GM19395 (cell line): ENCODE measurements around the gene PGC.

Experiments
- ATAC-seq: cut with Tn5 transposase; IDR thresholded peaks from one replicate; pipeline ENCODE4 v1.9.1; 2021; ENCODE audit warnings: mild to moderate bottlenecking, moderate library complexity; ENCODE audit not compliant: unreplicated experiment

Gene PGC

DNA sequence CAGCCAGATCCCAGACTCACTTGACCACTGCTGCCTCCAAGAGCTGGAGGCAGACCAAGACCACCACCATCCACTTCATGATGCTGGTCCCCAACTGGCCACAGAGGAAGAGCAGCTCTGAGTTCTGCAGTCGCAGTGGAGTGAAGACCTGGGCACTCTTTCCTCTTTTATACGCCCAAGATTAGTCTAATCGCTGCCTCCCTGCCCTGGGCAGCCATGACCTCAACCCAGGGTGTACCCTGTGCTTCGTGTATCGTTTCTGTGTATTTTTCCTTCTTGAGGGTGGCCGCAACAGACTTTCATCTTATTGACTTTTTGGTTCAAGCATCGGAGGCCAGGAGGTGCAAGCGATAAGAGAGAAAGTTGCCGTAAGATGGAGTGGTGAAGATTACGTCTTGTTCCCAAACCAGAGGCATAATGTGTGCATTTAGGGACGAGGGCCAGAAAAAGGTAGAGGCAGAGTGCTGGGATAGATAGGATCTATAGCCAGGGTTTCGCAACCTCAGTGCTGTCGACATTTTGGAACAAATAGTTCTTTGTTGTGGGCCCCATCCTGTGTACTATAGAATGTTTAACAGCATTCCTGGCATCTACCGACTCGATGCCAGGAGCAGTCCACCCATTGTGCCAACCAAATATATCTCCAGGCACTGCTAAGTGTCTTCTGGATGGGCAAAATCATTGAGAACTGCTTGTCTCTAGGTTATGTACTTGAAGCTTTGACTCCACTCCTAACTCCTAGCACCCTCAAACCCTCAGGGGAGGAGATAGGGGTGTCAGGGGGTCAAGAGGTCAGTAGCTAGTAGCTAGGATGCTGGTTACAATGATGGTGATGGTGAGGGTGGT, at the start of gene PGC:
Gene PGC, minus strand, starts transcription at position 142 of the 846 bp plus-strand sequence. Its CDS starts 63 bp downstream, at position 79.
- ATAC-seq = no peak

DNA sequence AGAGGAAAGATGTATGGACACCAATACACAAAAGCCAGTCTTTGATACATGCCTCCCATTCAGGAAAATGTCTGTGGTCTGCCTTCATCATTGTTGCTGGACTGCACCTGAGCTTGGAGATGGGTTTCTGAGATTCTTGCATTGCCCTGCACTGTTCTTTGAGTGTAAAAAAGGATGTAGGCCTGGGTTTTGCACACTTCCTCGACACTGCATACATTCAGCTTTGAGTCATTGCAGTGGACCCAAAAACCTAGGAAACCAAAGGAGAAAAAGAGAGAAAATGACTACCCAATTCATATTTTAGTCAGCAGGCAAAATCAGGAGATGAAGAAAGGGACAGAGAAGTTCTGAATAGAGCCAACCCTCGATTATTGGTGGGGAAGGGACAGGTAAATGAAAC, 49.3 kb upstream of the PGC start:
- ATAC-seq = no peak

DNA sequence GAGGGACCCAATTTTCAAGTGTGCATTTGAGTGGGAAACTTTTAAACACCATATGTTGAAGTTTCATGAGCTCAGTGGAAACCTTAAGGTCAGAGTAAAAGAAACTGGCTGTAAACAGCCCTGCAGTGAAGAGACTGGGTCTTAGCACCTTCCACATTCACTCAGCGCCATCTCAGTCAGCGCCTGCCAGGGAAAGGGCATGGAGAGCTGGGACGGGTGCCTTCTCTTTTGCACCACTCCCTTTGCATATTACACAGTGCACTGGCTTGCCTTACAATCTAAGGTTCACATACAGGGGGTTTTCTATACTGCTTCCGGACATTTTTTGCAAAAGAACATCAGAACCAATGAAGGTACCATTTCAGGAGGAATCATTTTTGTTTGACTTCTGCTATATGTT, 44.8 kb upstream of the PGC start:
- ATAC-seq = no peak

DNA sequence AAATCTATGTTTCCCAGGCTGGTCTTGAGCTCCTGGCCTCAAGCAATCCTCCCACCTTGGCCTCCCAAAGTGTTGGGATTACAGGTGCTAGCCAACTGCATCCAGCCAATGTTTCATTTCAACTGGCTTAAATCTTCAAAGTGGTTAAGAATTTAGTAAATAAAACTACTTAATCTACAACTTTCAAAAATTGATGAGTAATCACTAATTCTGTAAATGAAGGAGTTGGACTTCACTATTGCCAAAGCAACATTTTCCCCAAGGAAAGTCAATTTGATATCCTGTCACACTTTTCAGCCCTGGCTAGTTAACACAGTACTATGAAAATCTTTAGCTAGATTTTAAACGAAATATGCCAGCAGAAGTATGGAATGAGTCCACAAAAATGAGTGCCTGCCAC, 44.1 kb upstream of the PGC start:
- ATAC-seq = no peak

DNA sequence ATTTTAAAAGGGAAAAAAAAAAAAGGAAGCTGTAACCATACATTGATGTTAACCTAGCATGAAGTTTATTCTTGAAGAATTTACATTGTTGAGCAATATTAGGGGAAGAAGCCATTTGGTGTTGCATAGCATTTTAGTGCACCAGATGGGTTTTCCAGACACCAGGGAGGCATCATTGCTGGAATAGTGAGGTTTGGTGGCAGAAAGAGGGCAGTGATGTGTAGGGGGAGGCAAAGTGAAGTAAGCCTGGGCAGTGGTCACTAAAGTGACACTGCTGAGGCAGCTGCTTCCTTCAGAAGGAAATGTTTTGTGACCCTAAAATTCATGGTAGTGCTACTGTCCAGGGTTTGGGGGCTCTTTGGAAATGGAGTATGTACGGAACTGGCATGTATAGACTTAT, 42.8 kb upstream of the PGC start:
- no peak for ATAC-seq

DNA sequence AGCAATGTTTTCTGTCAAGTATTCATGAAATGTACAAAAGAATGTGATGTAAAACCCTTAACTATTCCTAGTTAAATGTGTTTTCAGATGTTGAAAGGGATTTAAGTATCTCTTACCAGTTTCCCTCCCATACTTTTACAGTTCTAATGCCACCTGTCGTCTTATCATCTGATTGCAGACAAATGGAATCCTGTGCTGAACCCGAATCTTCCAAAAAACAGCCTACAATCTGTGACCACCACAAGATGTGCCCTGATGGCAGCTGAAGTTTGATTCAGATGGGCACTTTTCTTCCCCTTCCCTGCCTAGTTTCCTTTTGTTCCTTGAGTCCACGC, 42.2 kb upstream of the PGC start:
- no peak for ATAC-seq

DNA sequence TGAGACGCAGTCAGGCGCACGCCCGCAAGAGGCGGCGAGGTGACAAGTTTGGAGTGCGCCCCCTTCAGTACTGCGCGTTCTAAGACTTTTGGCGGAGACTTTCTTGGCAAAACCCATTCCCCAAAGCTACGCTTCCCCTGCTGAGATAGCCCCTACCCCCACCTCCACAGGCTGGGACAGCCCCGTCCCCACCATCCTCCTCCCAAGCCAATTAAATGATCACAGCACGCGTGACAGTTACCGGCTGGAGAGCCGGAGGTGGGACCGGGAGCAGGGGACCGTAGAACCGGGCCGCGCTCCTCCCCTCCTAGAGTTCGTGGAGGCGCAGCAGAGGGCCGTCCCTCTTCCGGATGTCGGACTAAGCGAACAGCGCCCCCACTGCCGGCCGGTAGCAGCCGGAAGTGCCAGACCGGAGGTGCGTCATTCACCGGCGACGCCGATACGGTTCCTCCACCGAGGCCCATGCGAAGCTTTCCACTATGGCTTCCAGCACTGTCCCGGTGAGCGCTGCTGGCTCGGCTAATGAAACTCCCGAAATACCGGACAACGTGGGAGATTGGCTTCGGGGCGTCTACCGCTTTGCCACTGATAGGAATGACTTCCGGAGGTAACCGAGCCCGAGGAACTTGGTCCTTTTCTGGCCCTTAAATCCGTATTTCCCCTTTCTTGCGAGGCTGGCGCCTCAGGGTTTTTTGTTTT, 40.2 kb upstream of the PGC start, which contains the start of gene TOMM6:
Gene TOMM6, plus strand, starts transcription at position 476 of the 699 bp plus-strand sequence. Its CDS starts 4 bp downstream, at position 480.
- ATAC-seq = peak; percentile 83

DNA sequence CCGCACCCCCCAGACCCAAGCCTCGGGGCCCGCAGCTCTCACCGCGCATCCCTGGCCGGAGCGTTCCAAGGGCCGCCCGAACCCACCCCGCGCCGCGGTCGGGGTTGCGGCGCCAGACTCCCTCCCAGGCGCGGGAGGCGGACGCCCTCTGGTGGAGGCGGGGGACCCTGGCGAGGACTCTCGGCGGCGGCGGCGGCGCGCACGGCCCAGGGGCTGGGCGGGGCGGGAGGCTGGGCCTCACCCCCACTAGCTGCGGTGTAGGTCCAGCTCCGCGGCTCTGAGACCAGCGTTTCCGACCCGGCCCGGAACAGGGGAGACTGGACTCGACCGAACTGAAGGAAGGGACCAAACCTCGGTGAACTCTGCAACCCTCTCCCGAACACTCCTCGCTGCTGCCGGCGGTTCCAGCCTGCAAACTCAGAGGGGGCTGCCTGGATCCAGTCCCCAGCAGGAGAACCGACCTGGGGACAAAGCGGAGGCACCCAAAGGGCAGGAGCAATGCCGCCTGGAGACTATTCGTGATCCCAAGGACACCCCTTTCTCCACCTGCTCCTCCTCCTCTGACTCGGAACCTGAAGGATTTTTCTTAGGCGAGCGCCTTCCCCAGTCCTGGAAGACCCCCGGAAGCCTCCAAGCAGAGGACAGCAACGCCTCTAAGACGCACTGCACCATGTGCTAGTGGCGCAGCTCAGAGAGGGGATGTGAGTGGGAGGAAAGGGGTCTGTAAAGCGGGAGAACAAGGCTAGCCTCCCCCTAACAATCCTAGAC, 39.4 kb upstream of the PGC start:
- peak; percentile 65 for ATAC-seq

DNA sequence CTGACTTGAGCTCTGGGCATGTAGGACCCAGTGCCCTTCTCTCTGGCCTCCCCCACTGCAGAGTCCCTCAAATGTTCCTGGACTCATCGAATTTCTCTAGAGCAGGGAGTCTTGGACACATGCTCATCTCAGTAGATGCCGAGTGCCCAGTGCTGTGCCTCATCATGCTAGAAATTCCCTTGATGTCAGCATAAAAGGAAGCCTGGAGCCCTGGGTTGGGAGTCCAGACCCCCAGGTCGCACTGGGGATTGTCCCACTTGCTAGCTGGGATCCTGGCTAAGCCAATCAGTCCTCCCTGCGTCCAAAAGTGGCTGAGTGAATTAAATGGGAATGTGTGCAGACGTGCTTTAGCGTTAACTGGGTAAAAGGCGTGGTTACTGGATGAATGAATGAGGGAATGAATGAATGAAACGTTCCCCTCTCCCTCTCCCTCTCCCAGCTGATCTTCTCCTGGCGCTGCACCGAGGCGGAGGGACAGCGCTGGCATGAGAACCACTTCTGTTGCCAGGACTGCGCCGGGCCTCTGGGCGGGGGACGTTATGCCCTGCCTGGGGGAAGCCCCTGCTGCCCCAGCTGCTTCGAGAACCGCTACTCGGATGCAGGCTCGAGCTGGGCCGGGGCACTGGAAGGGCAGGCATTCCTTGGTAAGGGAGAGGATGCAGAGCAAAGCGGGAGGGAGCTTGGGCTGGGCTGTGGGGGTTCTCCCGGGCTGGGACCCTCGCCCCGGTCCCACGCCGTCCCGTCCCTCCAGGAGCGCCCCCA, 38.7 kb upstream of the PGC start:
- ATAC-seq = no peak

DNA sequence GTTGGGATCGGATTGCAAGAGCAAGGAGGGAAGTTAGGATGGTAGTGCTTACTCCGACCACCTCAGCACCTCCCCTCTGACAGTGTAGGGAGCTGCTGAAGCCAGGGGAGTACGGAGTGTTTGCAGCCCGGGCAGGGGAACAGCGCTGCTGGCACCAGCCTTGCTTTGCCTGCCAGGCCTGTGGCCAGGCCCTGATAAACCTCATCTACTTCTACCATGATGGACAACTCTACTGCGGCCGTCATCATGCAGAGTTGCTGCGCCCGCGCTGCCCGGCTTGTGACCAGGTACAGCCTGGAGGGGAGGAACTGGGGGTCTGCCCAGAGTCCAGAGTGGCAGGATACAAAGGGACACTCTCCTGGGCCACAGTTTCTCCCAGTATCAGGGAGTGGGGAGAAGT, 38.1 kb upstream of the PGC start:
- no peak for ATAC-seq

DNA sequence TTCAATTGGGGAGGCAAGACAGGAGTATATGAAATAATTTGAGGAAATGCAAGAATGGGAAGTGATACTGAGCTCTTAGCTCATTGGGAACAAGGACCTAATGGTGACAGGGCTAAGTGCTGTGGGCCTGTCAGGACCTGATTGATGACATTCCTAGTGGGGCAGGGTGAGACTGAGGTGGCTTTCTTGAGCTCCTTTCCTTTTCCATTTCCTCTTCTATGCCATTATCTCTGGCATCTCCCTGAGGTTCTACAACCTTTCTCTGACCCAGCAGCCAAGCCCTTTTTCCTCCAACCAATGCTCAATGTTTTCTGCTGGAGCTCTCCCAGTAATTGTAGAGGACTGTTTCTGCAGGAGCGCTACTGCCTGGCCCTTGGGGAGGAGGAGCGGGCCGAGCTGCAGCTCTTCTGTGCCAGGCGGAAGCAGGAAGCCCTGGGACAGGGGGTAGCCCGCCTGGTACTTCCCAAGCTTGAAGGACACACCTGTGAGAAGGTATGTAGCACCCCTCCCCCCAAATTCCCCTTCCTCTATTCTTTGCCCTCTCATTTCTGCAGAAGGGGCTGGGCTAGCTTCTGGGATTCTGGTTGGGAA, 37.5 kb upstream of the PGC start:
- ATAC-seq = no peak

DNA sequence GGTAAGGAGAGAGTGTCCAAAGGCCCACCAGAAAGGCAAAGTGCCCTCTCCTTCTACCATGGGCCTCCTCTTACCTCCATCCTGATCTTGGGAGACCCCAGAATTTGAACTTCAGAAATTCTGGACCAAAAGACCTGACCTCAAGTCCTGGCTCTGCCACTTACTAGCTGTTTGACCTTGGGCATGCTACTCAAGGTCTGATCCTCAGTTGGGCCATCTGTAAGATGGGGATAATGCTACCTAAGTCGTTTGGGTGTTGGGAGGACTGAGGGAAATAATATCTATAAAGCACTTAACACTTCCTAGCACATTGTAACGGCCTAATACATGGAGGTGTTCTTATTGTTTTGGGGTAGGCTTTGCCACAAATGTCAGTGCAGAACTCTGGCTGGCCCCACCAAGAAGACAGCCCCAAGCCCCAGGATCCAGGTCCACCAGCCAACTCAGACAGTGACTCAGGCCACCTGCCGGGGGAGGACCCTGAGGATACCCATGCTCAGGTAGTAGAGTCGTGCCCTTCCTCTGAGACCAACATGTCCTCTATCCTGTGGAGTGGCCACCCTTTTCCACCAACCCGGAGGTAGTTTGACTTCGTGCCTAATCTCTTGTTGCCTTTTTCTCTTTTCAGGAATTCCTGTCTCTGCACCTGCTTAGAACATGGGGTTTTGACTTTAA, 36.0 kb upstream of the PGC start:
- ATAC-seq = no peak

DNA sequence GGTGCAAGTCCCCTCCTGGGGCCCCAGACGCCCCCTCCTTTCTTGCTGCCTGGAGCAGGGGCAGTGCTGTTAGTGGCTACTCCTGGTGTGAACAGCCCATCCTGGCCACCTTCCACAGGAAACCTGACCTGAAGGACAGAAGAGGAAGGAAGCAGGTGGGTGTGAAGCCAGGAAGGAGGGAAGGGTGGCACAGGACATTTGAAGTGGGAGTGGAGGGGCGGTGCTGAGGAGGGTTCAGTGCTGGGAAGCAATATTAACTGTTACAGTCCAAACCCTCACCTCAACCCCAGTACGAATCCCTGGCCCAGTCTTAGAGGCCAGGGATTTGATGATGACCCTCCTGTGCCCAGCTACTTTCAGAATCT, 34.2 kb upstream of the PGC start:
- ATAC-seq = no peak

DNA sequence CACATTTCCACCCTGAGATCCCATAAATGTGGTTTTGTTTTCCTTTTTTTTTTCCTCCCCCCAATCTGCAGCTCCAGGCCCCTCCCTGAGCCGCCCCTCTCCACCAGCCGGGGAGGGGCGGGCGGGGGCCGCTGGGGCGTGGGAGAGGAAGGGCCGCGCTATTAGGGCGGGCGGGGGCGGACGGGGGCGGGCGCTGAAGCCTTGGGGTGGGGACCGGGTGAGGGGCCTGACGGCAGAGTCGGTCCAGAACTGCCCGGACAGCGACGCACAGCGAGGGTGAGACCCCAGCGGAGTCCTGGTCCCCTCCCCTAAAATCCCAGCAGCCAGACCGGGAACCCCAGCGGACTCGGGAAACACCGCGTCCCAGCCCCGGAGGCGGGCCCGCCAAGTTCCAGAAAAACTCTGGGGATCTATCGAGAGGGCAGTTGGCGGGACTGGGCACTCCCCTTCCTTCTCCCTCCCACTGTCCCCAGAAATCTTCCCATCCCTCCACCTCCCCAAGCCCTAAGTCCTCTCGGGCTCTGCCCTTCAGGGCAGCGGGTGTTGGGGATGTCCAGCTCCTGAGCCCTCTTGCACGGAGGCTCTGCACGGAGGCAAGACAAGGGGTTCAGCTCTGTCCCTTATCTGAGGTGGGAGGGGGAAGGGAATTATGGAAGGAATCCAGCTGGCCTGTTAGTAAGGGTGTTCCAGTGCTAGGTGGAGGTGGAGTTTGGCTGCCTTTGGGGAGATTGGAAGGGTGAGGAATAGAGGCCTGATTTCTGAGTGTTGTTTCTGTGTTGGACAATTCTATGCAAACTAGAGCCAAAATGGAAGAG, 33.6 kb upstream of the PGC start, which contains the start of gene PRICKLE4:
Gene PRICKLE4, plus strand, starts transcription at position 232 of the 815 bp plus-strand sequence. CDS start 2,692 bp downstream, outside the sequence.
- ATAC-seq = peak; percentile 9

DNA sequence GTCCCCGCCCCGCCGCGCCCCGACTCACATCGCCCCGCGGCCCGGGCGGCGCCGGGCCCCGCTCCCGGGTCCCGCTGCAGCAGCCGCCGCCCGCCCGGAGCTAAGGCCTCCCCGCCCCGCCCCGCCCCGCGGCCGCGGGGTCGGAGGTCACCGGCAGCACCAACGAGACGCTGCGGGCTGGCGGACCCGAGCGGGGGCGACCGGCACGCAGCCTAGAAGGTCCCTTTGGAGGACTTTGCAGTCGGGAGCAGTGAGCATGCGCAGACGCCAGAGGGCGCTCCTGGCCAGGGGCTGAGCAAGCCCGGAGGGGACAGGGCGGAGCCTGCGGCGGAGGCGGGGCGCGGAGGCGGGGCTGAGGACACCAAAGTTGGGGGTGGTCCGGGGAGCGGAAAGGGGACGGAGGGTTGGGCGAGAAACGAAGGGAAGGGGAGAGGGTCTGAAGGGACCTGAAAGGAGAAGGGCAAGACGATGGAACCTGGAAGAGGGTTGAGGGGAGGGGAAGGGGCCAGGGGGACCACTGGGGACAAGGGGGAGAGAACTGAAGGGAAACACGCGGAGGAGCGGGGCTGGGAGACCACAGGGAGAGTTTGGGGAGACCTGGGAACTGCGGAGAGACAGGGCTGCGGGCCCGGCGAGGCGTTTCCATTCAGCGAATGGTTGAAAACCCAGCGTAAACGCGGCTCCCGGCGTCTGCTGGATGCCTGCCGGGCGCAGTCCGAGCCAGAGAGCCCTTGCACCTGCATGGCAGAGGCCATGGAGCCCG, 32.8 kb upstream of the PGC start, which contains the start of gene FRS3:
Gene FRS3, minus strand, starts transcription at position 113 of the 763 bp plus-strand sequence. CDS start 2,913 bp downstream, outside the sequence.
- peak; percentile 91 for ATAC-seq

DNA sequence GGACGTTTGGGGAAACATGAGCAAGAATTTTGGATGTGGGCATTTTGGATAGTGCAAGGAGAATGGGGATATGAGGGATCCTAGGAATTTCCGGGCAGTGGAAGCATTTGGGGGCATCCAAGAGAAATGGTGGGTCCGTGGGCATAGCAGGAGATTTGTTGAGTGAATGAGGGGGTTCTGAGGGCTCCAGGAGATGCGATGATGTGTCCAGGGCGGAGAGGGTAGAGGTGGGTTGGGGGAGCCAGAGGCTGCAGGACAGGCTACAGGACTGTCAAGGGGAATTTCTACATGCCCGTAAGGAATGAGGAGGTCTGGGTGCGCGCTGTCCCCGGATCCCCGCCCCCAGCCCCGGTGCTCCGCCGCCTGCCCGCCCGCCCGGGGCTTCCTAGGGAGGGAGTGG, 32.1 kb upstream of the PGC start:
- peak; percentile 15 for ATAC-seq

DNA sequence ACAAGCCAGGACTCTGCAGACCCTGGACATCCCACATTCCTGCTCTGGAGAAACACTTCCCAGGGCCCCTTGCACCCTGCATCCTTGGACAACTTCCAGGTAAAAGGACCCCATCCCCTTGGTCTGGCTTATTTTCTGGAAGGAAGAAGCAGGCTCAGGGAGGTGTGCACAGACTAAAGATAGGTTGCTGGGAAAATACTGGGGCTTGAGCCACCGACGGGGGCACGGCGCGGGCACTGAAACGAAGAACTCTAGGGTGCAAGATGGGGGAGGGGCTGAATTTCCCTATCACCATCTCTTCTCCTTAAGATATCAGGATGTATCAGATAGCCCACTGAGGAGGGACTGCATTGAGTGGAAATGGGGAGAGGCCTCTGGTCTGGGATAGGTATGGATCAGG, 31.7 kb upstream of the PGC start:
- ATAC-seq = no peak
